HG03045 (cell line): ENCODE results near the gene PLEKHM3.

Source experiments
- ATAC-seq: cut with Tn5 transposase; IDR thresholded peaks from one replicate; pipeline ENCODE4 v1.9.1; 2021; ENCODE audit warnings: mild to moderate bottlenecking, moderate library complexity; ENCODE audit not compliant: unreplicated experiment

The PLEKHM3 gene, protein sequence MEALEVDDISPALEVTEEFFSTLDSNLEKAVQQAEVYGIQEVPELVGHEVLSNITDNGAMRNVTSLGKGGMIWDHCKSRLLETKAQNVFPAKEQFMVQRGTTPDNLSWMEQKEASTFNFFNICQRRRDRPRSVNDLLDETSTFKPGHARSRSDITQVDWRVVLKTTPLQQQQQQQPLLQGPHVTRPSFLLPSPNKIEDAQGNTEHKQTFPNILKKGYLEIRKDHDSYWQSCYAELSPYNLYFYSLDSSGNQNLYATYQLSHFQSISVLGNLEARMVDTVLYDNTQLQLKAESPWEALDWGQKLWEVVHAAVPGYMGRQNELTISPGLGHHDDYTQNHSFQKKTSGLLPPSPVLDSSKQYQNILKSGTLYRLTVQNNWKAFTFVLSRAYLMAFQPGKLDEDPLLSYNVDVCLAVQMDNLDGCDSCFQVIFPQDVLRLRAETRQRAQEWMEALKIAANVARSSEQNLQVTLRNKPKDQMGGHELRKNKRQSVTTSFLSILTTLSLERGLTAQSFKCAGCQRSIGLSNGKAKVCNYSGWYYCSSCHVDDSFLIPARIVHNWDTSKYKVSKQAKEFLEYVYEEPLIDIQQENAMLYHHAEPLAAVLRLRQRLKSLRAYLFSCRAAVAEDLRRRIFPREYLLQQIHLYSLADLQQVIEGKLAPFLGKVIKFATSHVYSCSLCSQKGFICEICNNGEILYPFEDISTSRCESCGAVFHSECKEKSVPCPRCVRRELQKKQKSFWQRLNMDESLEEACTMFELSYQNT

GRCh38 chr2:208025037-208025813 lies at the start of gene PLEKHM3:
Gene PLEKHM3, minus strand, starts transcription at chr2:208025527. Its CDS starts 23,888 bp downstream, at chr2:208001639.
- ATAC-seq: peak; percentile 97

GRCh38 chr2:208074610-208075356 lies 49.5 kb upstream of the PLEKHM3 start:
- no peak for ATAC-seq

DNA sequence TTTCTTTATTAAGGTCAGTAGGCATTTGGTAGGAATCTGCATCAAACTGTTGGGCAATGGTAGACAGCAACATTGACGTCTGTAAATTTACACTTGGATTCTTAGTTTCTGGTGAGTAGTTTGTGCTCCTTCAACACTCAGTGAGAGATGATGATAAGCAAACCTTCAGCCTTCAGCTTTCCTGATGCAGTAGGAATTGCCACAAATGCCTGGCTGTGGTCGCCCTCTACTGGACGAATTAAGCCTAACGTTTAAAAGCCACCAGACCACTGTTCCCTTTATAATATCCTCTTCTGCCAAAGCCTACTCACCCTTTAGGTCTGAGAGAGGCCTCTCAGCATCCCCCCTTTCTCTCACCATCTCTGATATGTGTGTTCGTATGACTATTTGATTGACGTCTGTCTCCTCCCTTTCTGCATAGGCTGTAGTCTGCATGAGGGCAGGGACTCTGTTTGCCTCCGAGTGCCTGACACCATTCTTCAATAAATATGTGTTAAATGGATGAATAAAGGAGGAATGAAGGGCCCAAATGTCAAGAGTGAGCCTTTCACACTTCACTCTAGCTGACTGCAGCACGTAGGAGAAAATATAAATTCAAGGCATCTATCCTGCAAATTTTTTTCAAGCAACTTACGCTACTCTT lies 47.0 kb upstream of the PLEKHM3 start:
- peak; percentile 82 for ATAC-seq

DNA sequence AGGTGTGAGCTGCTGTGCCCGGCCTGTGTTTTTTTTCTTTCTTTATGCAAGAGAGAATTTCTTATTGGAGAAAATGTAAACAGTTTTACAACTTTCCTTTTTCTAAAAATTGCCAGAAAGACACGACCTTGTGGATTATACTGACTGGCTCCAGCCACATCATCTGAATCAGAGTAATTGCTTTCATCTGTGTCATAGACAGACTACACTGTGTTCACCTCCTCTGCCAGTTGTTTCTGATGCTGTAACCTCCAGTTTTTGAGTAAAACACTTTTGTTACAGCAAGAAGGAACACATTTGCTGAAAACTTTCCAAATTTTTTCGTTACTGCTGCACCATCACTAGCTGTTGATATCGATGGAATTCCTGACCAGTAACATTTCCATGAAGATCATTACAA lies 43.9 kb upstream of the PLEKHM3 start:
- ATAC-seq: no peak

DNA sequence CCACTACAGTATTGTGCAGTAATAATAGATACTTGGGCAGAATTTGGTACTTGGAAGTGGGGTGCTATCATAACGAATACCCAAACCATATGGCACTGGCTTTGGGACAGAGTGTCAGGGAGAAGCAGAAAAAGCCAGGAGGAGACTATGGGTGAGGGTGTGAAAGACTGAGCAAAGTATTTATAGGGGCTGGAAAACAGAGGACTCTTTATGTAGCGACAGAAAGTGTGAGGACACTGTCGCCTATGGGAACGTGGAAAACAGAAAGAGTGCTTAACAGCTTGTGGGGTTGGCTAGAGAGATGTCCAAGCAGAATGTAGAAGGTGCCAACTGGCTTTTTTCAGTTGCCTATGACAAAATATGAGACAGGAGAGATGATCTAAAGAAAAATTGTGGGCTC lies 40.7 kb upstream of the PLEKHM3 start:
- no peak for ATAC-seq

GRCh38 chr2:208065476-208065875 lies 40.1 kb upstream of the PLEKHM3 start:
- no peak for ATAC-seq

DNA sequence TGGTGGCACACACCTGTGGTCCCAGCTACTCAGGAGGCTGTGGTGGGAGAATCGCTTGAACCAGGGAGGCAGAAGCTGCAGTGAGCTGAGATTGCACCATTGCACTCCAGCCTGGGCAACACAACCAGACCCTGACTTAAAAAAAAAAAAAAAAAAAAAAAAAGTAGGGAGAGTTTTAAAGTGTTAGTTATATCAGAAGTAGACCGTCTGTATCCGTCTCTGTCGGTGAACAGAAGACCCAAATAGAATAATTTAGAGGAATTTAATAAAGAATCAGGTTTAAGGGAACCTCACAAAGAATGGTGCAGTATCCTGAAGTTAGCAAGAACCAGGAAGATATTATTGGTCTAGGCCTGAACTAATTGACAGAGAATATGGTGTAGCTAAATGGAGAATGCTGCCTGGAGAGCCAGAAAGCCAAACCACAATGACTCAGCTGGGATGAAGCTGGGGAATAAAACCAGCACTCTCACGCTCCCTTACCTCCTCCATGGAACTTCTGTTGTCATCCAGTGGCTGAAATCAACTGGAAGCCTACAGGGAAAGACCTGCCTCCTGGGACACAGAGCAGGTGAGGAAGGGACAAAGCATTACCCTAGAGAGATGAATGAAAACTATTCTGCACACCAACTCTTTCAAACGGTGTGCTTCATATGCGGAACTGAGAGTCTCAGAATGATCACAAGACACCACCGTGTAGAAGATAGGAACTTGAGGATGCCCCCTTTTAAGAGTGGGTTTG lies 39.1 kb upstream of the PLEKHM3 start:
- peak; percentile 87 for ATAC-seq

DNA sequence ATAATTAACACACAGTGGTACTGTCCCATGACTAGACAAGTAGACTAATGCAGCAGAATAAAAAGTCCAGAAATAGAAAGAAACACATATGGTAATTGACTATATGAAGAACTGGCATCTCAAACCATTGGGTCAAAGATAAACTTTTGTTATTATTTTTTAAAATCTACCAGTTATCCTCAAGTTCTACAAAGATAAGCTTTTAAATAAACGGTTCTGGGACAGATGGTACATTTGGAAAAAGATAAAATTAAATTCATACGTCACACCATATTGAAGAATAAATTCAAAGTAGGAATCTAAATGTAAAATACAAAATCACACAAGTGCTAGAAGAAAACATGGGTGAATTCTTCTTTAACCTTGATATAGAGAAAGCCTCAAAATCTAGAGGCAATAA lies 37.6 kb upstream of the PLEKHM3 start:
- ATAC-seq: no peak

GRCh38 chr2:208062113-208062512 lies 36.8 kb upstream of the PLEKHM3 start:
- no peak for ATAC-seq

- no peak for ATAC-seq
Measured at GRCh38 chr2:208057108-208057507, 31.8 kb upstream of the PLEKHM3 start.

DNA sequence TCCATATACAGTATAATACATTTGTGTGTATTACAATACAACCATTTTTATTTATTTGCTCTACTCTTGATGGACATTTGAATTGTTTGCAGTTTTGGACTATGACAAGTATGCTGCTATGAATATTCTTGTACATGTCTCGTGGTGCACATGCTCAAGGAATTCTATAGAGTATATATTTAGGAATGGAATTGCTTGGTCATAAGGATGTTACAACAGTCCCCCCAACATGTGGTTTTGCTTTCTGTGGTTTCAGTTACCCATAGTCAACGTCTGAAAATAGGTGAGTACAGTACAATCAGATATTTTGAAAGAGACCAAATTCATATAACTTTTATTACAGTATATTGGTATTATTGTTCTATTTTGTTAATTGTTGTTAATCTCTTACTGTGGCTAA lies 24.1 kb upstream of the PLEKHM3 start:
- ATAC-seq: no peak

- ATAC-seq: no peak
Measured at GRCh38 chr2:208049006-208049405, 23.7 kb upstream of the PLEKHM3 start.

GRCh38 chr2:208047840-208048239 lies 22.5 kb upstream of the PLEKHM3 start:
- ATAC-seq: no peak

DNA sequence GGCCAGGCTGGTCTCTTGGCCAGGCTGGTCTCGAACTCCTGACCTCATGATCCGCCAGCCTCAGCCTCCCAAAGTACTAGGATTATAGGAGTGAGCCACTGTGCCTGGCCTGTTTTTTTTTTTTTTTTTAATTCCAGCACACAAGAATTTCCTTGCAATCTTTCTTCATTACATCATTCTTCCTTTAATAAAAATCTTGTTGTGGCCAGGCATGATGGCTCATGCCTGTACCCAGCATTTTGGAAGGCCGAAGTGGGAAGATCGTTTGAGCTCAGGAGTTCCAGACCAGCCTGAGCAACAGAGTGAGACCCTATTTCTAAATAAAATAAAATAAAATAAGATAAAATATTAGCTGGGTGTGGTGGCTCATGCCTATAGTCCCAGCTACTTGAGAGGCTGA lies 21.4 kb upstream of the PLEKHM3 start:
- no peak for ATAC-seq

- no peak for ATAC-seq
Measured at GRCh38 chr2:208042450-208042849, 17.1 kb upstream of the PLEKHM3 start.

DNA sequence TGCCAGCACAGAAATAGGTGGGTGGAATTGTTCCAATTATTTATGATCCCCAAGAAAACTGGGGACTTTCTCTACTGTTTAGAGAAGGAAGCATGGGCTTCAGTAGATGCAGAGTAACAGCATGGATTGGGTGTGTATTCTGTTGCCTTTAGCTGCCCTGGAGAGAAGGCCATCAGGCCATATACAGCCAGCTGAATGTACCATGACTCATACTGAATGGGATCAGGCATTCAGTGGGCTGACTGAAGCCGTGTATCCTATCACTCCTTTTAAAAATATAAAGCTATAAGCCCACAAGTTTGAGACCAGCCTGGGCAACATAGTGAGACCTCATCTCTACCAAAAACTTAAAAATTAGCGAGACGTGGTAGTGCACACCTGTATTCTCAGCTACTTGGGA lies 16.7 kb upstream of the PLEKHM3 start:
- ATAC-seq: no peak

DNA sequence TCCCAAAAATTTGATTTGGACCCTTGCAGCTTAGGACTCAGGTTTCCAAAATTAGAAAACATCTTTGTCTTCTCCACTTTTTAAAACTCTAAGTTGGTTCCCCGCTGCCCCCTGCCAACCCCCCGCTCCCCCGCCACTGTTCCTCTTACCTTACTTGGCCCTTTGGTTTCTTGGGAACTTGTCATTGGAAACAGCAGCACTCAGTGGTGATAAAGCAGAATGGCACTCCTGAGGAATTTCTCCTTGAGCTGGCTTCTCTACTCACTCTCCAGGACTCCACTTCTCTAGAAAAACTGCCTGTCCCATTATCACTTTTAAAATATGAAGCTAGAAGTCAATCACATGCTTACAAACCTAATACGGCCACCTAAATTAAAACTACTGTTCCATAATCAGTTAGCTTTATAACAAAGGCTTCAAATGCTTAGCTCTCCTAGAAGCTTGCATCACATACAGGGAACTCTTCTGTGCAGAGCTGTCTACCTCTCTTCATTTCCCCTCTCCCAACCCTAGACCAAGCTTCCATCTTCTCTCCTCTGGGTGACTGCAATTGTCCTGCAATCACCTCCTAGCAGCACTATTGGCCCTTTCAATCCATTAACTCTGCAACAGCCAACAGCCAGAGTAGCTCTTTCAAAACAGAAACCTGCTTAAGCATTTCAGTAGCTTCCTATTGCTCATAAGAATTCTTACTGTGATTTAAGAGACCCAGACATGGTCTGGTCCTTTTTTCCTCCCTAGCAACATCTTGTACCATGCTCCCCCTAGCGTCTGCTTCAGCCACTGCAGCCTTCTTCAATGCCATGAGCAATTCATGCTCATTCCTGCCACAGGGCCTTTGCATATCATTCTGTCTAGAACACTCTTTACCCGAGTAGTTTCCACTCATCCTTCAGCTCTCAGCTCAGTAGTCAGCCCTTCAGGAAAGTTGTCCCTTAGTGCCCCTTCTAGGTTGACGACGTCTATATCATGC lies 15.2 kb upstream of the PLEKHM3 start:
- peak; percentile 82 for ATAC-seq

GRCh38 chr2:208039376-208040110 lies 14.2 kb upstream of the PLEKHM3 start:
- no peak for ATAC-seq
